CD4-positive, alpha-beta memory T cell (primary cell): ENCODE data around the gene EPAS1. TPM values are rescaled to one million over a fixed set of nuclear protein-coding genes. Genes with fewer than 3 reads are reported as not detected.

Experiments
- CTCF ChIA-PET: fragments of 350-600 bp; sonication (Branson Sonifier 250); formaldehyde crosslinking; loops from one replicate; lab custom pipeline; 2021; ENCODE audit warnings: inconsistent platforms; ENCODE audit not compliant: partially characterized antibody; lab: Charles Lee
- POLR2A ChIA-PET: fragments of 350-600 bp; sonication (Branson Sonifier 250); formaldehyde crosslinking; loops from one replicate; lab custom pipeline; 2021; ENCODE audit not compliant: partially characterized antibody; lab: Charles Lee
- DNase-seq, 5 donors: peaks; one replicate each; pipeline versions ENCODE4 v3.0.0 to v3.0.0-alpha.2; 2020 to 2022; ENCODE audit warnings: mixed read lengths in 1 of 5
- H3K27ac ChIP-seq: one replicate; pipeline ENCODE4 v1.7.0; 2013; ENCODE audit warnings: low read depth, low read length
- H3K27me3 ChIP-seq: 2 replicates; pipeline ENCODE4 v1.7.0; 2013; ENCODE audit warnings: mild to moderate bottlenecking, low read length, moderate library complexity; ENCODE audit not compliant: insufficient read depth
- H3K36me3 ChIP-seq: 2 replicates; pipeline ENCODE4 v1.7.0; 2013; ENCODE audit warnings: mild to moderate bottlenecking, low read length, moderate library complexity; ENCODE audit not compliant: insufficient read depth
- H3K4me1 ChIP-seq: 2 replicates; pipeline ENCODE4 v1.7.0; 2013; ENCODE audit warnings: mild to moderate bottlenecking, low read length, moderate library complexity; ENCODE audit not compliant: insufficient read depth
- H3K4me3 ChIP-seq, 2 donors: one replicate each; pipeline ENCODE4 v1.7.0; 2013; ENCODE audit warnings: low read length in 2 of 2, mild to moderate bottlenecking in 1 of 2
- H3K9me3 ChIP-seq, 2 donors: one replicate each; pipeline ENCODE4 v1.7.0; 2013; ENCODE audit warnings: low read length in 2 of 2, control low read depth in 1 of 2; ENCODE audit not compliant: control insufficient read depth in 1 of 2
- H3K27ac Mint-ChIP-seq, 7 donors: one replicate each; pipeline ENCODE4 v1.8.0; 2020 to 2021; ENCODE audit warnings: mixed read lengths in 7 of 7, mild to moderate bottlenecking in 6 of 7, inconsistent platforms in 3 of 7, moderate library complexity in 3 of 7
- H3K27me3 Mint-ChIP-seq, 2 donors: one replicate each; pipeline ENCODE4 v1.8.0; 2020 to 2021; ENCODE audit warnings: mixed read lengths in 2 of 2
- H3K36me3 Mint-ChIP-seq, 2 donors: one replicate each; pipeline ENCODE4 v1.8.0; 2020 to 2021; ENCODE audit warnings: mixed read lengths in 2 of 2, inconsistent platforms in 1 of 2, mild to moderate bottlenecking in 1 of 2
- H3K4me1 Mint-ChIP-seq, 4 donors: one replicate each; pipeline ENCODE4 v1.8.0; 2020 to 2021; ENCODE audit warnings: mixed read lengths in 4 of 4, mild to moderate bottlenecking in 1 of 4
- H3K4me3 Mint-ChIP-seq, 8 donors: one replicate each; pipeline ENCODE4 v1.8.0; 2020 to 2021; ENCODE audit warnings: mixed read lengths in 8 of 8, mild to moderate bottlenecking in 7 of 8, moderate library complexity in 6 of 8, inconsistent platforms in 3 of 8
- H3K9me3 Mint-ChIP-seq, 8 donors: one replicate each; pipeline ENCODE4 v1.8.0; 2020 to 2021; ENCODE audit warnings: mixed read lengths in 8 of 8, mild to moderate bottlenecking in 5 of 8, inconsistent platforms in 3 of 8, moderate library complexity in 1 of 8
- intact Hi-C: fragments of 100-400 bp; cut with micrococcal nuclease; formaldehyde crosslinking; loops from one replicate; pipeline ENCODE4 v1.15.1; 2023
- polyA plus RNA-seq, 2 donors: library from polyadenylated mRNA; unstranded; fragments of 300-500 nt; fragmentation: Illumina TruSeq; gene quantifications; one replicate each; pipeline ENCODE4 v1.2.3, GENCODE V29; 2021
- total RNA-seq, 2 experiments: library from RNA; stranded (reverse); gene quantifications; one replicate each; pipeline ENCODE4 v1.2.3, GENCODE V29; 2021

The EPAS1 gene
- total and polyA plus RNA-seq, 4 experiments from 2014 or later = 0.40 to 2.7 (median 2.3) TPM; not detected in 1

- H3K9me3 Mint-ChIP-seq = no peaks in the 10 kb centered on the region
- peaks cover 2 to 4% of the 10 kb centered on the region in 2 donors for H3K27me3 Mint-ChIP-seq
- Histone ChIP-seq H3K4me1 (no peaks in the 10 kb centered on the region), H3K36me3 (no peaks in the 10 kb centered on the region), H3K4me3 (no peak overlapping the region), H3K27ac (no peak overlapping the region), H3K9me3 (no peaks in the 10 kb centered on the region), H3K27me3 (no peaks in the 10 kb centered on the region)
- no peaks in the 10 kb centered on the region for H3K36me3 Mint-ChIP-seq
- H3K27ac Mint-ChIP-seq = no peak overlapping the region
- no peak overlapping the region for H3K4me3 Mint-ChIP-seq
- CTCF ChIA-PET = interaction anchor here (1.4 kb wide), 1 partner anchor 11 kb away, joined by 3 read pairs; no protein-coding TSS in a partner anchor
- POLR2A ChIA-PET = no interaction called here
- DNase-seq = no peak
- intact Hi-C loops = no loop called here
- H3K4me1 Mint-ChIP-seq = no peaks in the 10 kb centered on the region
Measured at GRCh38 chr2:46283693-46284092, 13.5 kb upstream of the EPAS1 start.

DNA sequence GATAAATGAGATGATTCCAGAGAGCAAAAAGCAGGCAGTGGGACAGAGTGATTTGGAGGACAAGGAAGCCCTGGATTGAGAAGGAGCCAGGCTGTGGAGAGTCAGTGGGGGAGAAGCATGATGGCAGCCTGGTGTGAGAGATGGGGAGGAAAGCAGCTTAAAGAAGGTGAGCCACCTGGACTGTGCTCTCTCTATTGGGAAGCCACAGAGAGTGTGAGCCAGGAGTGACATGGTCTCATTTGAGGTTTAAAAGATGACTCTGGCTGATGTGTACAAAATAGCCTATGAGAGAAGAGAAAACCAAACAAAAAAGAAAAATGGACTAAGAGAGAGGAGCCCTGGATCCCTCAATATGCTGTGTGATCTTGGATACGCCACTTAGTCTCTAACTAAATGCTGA lies 12.9 kb upstream of the EPAS1 start:
- Mint-ChIP-seq H3K36me3 (no peaks in the 10 kb centered on the region), H3K4me3 (no peak overlapping the region), H3K27me3 (peaks cover 2 to 3% of the 10 kb centered on the region in 2 donors), H3K27ac (no peak overlapping the region), H3K4me1 (no peaks in the 10 kb centered on the region), H3K9me3 (no peaks in the 10 kb centered on the region)
- H3K36me3 ChIP-seq = no peaks in the 10 kb centered on the region
- H3K9me3 ChIP-seq = no peaks in the 10 kb centered on the region
- CTCF ChIA-PET = interaction anchor here (1.4 kb wide), 1 partner anchor 11 kb away, joined by 3 read pairs; no protein-coding TSS in a partner anchor
- H3K27me3 ChIP-seq = no peaks in the 10 kb centered on the region
- H3K4me3 ChIP-seq = no peak overlapping the region
- H3K27ac ChIP-seq = no peak overlapping the region
- POLR2A ChIA-PET = no interaction called here
- intact Hi-C loops = no loop called here
- H3K4me1 ChIP-seq = no peaks in the 10 kb centered on the region
- no peak for DNase-seq

DNA sequence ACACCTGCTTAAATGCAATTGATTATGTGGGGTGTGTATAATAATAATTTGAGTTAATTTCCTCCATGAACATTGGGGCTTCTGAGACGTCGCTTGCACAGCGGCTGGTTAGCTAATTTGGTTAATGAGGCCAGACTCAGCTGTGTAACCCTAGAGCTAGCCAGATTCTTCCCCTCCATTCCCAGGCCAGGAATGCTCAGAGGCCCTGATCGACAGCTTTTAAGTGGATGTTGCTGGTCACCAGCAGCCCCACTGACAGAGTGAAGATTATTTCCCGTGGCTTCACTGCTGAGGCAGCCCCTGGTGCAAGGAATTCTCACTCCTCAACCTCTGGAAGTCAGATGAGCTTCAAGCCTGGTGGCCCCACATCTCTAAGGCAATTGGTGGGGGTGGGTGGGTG lies 12.4 kb upstream of the EPAS1 start:
- POLR2A ChIA-PET = no interaction called here
- no peaks in the 10 kb centered on the region for H3K9me3 ChIP-seq
- H3K4me1 Mint-ChIP-seq = no peaks in the 10 kb centered on the region
- H3K36me3 Mint-ChIP-seq = no peaks in the 10 kb centered on the region
- H3K27ac Mint-ChIP-seq = no peak overlapping the region
- no peak for DNase-seq
- no peak overlapping the region for H3K4me3 Mint-ChIP-seq
- no peak overlapping the region for H3K4me3 ChIP-seq
- H3K9me3 Mint-ChIP-seq = no peaks in the 10 kb centered on the region
- peaks cover 2 to 3% of the 10 kb centered on the region in 2 donors for H3K27me3 Mint-ChIP-seq
- no peaks in the 10 kb centered on the region for H3K36me3 ChIP-seq
- H3K27me3 ChIP-seq = no peaks in the 10 kb centered on the region
- no peak overlapping the region for H3K27ac ChIP-seq
- CTCF ChIA-PET = no interaction called here
- intact Hi-C loops = no loop called here
- H3K4me1 ChIP-seq = no peaks in the 10 kb centered on the region

DNA sequence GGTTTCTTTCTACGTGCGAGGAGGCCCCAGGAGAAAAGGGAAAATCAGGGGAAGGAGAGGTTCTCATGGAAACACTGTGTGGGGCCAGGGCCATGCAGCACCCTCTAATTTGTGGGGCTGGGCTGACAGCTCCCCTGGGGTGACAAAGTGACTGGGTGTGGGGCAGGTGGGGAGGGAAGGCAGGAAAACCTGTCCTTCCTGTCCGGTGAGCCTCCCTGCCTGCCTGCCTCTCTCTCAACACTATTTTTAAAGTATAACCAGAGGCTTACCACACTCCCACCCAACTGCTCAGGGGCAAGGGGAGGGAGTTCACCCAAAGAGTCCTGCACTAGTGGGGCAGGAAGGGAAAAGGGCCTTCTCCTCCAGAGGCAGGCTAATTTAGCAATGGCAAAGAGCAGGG lies 10.5 kb upstream of the EPAS1 start:
- no peaks in the 10 kb centered on the region for H3K36me3 Mint-ChIP-seq
- Histone ChIP-seq H3K4me3 (no peak overlapping the region), H3K9me3 (no peaks in the 10 kb centered on the region), H3K36me3 (no peaks in the 10 kb centered on the region), H3K27ac (no peak overlapping the region), H3K4me1 (no peaks in the 10 kb centered on the region), H3K27me3 (no peaks in the 10 kb centered on the region)
- H3K9me3 Mint-ChIP-seq = no peaks in the 10 kb centered on the region
- ChIA-PET POLR2A (no interaction called here), CTCF (no interaction called here)
- H3K4me1 Mint-ChIP-seq = no peaks in the 10 kb centered on the region
- intact Hi-C loops = no loop called here
- no peak overlapping the region for H3K4me3 Mint-ChIP-seq
- H3K27me3 Mint-ChIP-seq = peaks cover 2 to 3% of the 10 kb centered on the region in 2 donors
- H3K27ac Mint-ChIP-seq = no peak overlapping the region
- no peak for DNase-seq

DNA sequence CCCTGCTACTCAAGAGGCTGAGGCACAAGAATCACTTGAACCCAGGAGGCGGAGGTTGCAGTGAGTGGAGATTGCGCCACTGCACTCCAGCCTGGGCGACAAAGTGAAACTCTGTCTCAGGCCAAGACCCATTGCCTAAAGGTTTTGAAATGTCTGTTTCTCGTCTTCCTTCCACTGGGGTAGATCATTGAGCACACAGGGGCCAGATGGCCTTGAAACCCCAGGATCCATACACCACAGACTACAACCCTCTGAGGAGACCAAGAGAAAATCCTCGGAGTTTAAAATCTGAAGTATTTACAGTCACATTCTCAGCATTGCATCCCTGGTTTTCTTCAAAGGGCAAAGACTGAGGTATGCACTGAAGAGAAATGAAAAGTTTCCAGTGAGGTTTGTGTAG lies 7.1 kb upstream of the EPAS1 start:
- intact Hi-C loops = loop anchor here (10.0 kb wide), 1 partner anchor 1495 kb away; the partner anchor contains the start of gene MSH6
- no peaks in the 10 kb centered on the region for H3K36me3 ChIP-seq
- no peaks in the 10 kb centered on the region for H3K9me3 Mint-ChIP-seq
- DNase-seq = no peak
- H3K27ac Mint-ChIP-seq = peak overlapping the region in 1 of 7 donors; percentile 23
- H3K9me3 ChIP-seq = no peaks in the 10 kb centered on the region
- CTCF ChIA-PET = no interaction called here
- peaks cover 2 to 3% of the 10 kb centered on the region in 2 donors for H3K27me3 Mint-ChIP-seq
- no peak overlapping the region for H3K4me3 Mint-ChIP-seq
- peaks cover 0 to 2% (median 0%) of the 10 kb centered on the region in 4 donors for H3K4me1 Mint-ChIP-seq
- no peaks in the 10 kb centered on the region for H3K27me3 ChIP-seq
- POLR2A ChIA-PET = no interaction called here
- no peak overlapping the region for H3K27ac ChIP-seq
- H3K4me1 ChIP-seq = no peaks in the 10 kb centered on the region
- no peaks in the 10 kb centered on the region for H3K36me3 Mint-ChIP-seq
- H3K4me3 ChIP-seq = no peak overlapping the region

- H3K4me1 ChIP-seq = peaks cover 15% of the 10 kb centered on the region
- H3K27ac Mint-ChIP-seq = peak overlapping the region in 1 of 7 donors; percentile 15
- no peaks in the 10 kb centered on the region for H3K9me3 Mint-ChIP-seq
- peaks cover 0 to 6% of the 10 kb centered on the region in 2 donors for H3K27me3 Mint-ChIP-seq
- H3K36me3 ChIP-seq = no peaks in the 10 kb centered on the region
- H3K27me3 ChIP-seq = peaks cover under 1% of the 10 kb centered on the region
- CTCF ChIA-PET = interaction anchor here (0.9 to 2.3 kb wide), 6 partner anchors 63 to 233 kb away, joined by 3 to 18 read pairs (median 4); no protein-coding TSS in a partner anchor
- no peak overlapping the region for H3K27ac ChIP-seq
- H3K36me3 Mint-ChIP-seq = peaks cover 0 to 3% of the 10 kb centered on the region in 2 donors
- POLR2A ChIA-PET = no interaction called here
- H3K9me3 ChIP-seq = no peaks in the 10 kb centered on the region
- H3K4me3 ChIP-seq = no peak overlapping the region
- H3K4me3 Mint-ChIP-seq = no peak overlapping the region
- DNase-seq = no peak
- H3K4me1 Mint-ChIP-seq = peaks cover 0 to 22% (median 11%) of the 10 kb centered on the region in 4 donors
- intact Hi-C loops = loop anchor here (10.0 kb wide), 1 partner anchor 1491 kb away; the partner anchor contains the start of gene MSH6
Measured at GRCh38 chr2:46293466-46293865, 3.7 kb upstream of the EPAS1 start.

DNA sequence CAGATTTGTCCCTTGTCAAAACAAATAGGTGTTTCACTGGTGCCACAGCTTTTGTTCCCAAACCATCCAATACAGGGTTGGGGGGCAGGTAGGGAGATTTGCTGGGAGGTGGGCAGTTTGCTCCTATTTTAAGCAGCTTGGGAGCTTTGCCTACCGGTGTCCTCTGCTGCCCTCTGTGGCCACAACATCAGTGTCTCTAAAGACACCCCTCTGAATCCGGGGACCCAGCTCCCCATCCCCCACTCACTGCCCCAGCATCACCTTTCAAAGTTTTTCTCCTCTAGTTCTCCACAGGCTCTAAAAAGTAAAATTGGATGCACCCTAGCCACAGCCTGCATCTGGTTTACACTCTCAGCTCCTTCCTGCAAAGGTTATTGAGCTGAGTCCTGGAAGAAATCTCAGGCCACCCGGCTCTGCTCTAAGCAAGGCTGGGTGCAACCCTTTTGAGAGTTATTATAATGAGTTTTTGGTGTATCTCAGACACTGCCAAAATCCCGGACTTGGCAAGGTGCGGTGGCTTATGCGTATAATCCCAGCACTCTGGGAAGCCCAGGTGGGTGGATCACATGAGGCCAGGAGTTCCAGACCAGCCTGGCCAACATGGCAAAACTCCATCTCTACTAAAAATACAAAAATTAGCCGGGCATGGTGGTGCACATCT lies 2.9 kb upstream of the EPAS1 start:
- POLR2A ChIA-PET = no interaction called here
- Mint-ChIP-seq H3K4me3 (peak overlapping the region in 2 of 8 donors; percentile 25 to 38), H3K27me3 (peaks cover 5 to 9% of the 10 kb centered on the region in 2 donors)

More for the DNA sequence above, 2.9 kb upstream of the EPAS1 start:
- no peaks in the 10 kb centered on the region for H3K9me3 Mint-ChIP-seq
- H3K36me3 Mint-ChIP-seq = peaks cover 0 to 3% of the 10 kb centered on the region in 2 donors
- peaks cover 5 to 29% (median 16%) of the 10 kb centered on the region in 4 donors for H3K4me1 Mint-ChIP-seq
- H3K27ac Mint-ChIP-seq = peak overlapping the region in 1 of 7 donors; percentile 15
- no peaks in the 10 kb centered on the region for H3K9me3 ChIP-seq
- peaks cover 23% of the 10 kb centered on the region for H3K4me1 ChIP-seq
- no peaks in the 10 kb centered on the region for H3K36me3 ChIP-seq
- H3K27ac ChIP-seq = no peak overlapping the region
- peaks cover 9% of the 10 kb centered on the region for H3K27me3 ChIP-seq
- no peak for DNase-seq
- CTCF ChIA-PET = interaction anchor here (0.9 to 2.3 kb wide), 8 partner anchors 11 to 234 kb away, joined by 3 to 18 read pairs (median 4); no protein-coding TSS in a partner anchor
- H3K4me3 ChIP-seq = no peak overlapping the region
- intact Hi-C loops = loop anchor here (1.0 to 10.0 kb wide), 2 partner anchors 231 to 1490 kb away; partner anchors contain the start of gene MSH6
